GM10266 (cell line): ENCODE measurements around the gene MOB2.
"Not testable (repeated sequence)": the region's sequence is repeated elsewhere in the genome, so short reads cannot be mapped to it uniquely, and the experiment has no call there.

Experiments used
- DNase-seq: peaks from one replicate; pipeline ENCODE4 v3.0.0; 2012; ENCODE audit errors: extremely low spot score
- CTCF ChIP-seq: IDR thresholded peaks from 2 replicates; pipeline ENCODE4 v1.5.1; 2012; ENCODE audit warnings: mild to moderate bottlenecking, low read depth; ENCODE audit not compliant: control insufficient read depth, insufficient read depth; ENCODE audit errors: missing control alignments

MOB2 gene

DNA sequence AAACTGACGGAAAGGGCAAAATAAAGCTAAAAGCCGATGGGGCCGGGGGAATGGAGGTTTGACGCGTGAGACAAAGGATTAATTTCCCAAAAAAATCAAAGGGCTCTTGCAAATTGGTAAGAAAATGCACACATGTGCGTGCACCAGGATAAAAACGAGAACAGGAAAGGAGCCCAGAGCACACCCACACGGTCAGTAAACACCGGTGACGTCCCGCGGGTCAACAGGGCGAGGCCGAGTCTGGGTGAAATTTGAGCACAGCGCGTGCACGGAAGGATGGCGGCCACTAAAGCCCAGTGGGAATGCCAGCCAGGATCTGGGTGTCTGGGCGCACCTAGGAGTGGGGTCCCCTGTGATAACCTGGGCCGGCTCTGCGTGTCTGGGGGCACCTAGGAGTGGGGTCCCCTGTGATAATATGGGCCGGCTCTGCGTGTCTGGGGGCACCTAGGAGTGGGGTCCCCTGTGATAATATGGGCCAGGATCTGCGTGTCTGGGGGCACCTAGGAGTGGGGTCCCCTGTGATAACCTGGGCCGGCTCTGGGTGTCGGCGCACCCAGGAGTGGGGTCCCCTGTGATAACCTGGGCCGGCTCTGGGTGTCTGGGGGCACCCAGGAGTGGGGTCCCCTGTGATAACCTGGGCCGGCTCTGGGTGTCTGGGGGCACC, 52.5 kb downstream of the MOB2 start:
- DNase-seq = no peak
- no peak for TF ChIP-seq CTCF

- DNase-seq = no peak
- no peak for TF ChIP-seq CTCF
These were observed 53.0 kb downstream of the MOB2 start for GRCh38 chr11:1433568-1433967.

- TF ChIP-seq CTCF = no peak
- DNase-seq = no peak
These were observed 57.7 kb downstream of the MOB2 start for GRCh38 chr11:1428762-1429316.

DNA sequence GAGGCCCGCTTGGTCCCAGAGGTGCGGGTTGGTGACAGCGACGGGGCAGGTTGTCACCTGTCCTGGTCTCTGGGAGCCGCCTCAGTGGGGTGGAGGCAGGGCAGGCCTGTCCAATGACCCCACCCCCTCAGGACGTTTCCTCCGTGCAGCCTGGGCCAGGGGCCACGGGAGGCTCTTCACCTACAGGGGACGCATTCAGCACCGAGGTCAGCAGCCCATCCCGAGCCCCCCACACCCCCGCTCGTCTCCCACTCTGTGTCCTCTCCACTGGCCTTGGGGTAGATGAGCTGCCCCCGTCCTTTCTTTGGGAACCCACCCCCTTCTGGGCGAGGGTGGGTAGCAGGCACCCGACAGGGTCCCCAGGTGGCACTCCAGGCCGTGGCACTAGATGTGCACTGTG, 61.1 kb downstream of the MOB2 start:
- no peak for TF ChIP-seq CTCF
- DNase-seq = no peak

DNA sequence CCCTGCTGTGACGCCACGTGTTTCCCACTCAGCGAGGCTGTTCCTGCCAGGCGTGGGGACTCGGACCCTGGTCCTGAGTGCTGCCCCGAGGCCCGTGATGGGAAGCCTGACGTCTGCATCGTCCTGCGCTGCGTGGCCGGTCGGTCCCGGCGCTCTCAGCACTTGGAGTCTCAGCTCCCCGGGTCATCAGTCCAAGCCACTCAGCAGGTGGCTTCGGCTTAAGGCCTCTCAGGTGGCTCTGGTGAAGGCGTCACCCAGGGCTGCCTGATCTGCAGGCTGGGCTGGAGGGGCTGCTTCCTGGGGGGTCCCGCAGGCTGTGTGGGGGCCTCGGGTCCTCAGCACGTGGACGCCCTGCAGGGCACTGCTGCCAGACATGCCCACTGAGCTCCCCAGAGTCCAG, 61.6 kb downstream of the MOB2 start:
- TF ChIP-seq CTCF = no peak
- DNase-seq = no peak

DNA sequence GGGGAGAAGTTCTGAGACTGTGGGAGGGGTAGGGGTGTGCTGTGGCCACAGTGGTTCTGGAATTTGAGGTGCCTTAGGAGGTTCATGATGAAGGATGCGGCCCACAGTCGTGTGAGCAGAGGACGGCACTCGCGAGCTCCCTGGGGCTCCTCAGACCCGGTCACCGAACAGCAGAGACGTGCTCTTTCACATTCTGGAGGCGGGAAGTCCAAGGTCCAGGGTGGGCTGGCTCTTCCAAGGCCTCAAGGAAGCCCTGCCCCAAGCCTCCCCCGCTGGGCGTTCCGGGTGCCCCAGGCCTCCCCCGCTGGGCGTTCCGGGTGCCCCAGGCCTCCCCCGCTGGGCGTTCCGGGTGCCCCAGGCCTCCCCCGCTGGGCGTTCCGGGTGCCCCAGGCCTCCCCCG, 63.2 kb downstream of the MOB2 start:
- not testable (repeated sequence) for DNase-seq

DNA sequence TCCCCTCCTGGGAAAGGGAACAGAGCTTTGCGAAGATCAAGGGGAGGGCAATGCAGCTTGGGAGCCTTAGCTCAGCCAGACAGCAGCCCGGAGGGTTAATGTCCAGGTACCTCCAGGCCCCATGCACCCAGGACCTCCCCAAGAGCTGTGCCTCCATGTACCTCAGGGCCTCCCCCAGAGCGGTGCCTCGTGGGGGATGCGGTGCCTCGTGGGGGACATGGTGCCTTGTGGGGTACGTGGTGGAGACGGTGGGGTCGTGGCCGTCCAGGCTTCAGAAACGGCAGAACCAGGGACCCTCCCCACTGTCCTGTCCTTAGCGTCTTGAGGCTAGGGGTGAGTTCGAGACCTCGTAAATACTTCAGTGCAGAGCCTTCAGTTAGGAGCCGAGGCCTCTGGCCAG, 63.6 kb downstream of the MOB2 start:
- no peak for DNase-seq
- no peak for TF ChIP-seq CTCF

- TF ChIP-seq CTCF = no peak
- DNase-seq = no peak
These were observed 64.1 kb downstream of the MOB2 start for GRCh38 chr11:1422481-1422880.
